ENCODE results near the gene KSR2. TPM values are rescaled to one million over a fixed set of nuclear protein-coding genes. Genes with fewer than 3 reads are reported as not detected.
"Not testable (repeated sequence)": the region's sequence is repeated elsewhere in the genome, so short reads cannot be mapped to it uniquely, and the experiment has no call there.

The KSR2 gene
- total RNA-seq, 1 donor, result under 0.01 TPM

DNA sequence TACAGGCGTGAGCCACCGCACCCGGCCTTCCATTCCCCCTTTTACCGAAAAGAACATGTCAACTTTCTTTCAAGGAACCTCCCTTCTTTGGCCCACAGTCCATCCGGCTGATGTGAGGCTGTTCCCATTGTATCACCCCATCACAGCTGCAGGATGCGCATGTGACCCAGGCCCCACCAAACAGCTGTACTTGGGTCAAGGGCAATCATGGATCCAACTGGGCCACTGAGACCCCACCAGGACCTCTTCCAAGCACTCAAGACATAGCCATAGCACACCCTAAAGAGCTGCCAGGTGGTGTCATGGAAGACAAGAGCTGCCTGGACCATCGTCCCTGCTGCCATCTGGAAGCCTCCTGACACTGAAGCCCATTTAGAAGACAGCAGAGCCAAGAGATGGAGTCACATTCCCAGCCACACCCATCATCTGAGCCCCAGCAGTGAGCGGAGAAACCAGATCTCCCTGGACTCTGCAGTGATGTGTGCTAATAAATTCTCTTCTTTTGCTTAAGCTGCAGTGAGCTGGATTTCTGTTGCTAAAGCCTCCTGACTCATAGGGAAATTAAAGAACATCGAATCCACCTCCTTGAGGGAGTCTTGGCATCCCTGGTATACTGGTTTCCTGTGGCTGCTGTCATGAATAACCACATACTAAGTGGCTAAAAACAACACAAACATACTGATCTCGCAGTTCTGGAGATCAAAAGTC lies 105.6 kb downstream of the KSR2 start:
- H3K4me3 ChIP-seq (ENCODE audit: low read depth, low read length), result no peak overlapping the region
- TF ChIP-seq, protein P1, sequence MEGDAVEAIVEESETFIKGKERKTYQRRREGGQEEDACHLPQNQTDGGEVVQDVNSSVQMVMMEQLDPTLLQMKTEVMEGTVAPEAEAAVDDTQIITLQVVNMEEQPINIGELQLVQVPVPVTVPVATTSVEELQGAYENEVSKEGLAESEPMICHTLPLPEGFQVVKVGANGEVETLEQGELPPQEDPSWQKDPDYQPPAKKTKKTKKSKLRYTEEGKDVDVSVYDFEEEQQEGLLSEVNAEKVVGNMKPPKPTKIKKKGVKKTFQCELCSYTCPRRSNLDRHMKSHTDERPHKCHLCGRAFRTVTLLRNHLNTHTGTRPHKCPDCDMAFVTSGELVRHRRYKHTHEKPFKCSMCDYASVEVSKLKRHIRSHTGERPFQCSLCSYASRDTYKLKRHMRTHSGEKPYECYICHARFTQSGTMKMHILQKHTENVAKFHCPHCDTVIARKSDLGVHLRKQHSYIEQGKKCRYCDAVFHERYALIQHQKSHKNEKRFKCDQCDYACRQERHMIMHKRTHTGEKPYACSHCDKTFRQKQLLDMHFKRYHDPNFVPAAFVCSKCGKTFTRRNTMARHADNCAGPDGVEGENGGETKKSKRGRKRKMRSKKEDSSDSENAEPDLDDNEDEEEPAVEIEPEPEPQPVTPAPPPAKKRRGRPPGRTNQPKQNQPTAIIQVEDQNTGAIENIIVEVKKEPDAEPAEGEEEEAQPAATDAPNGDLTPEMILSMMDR (IDR thresholded peaks at IDR 0.05; ENCODE audit: insufficient read depth, low read length), result no peak
- DNase-seq (ENCODE audit: low read depth), result no peak

DNA sequence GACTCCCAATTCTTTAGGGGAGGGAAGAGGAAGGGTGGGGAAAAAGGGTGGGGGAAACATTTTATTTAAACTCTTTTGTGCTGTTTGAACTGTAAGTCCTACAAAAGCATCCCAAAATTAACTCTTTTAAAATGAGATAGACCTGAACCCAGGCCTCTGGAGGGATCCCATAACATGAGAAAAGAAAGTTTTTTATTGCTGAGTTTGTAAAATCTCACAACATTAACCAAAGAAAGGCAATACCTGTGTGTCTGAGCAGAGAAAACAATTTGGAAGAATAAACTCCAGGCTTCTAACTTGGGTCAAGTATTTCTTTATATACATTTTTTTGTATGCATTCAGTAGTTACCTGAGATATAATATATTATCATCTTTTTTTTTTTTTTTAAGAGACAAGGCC lies 107.1 kb downstream of the KSR2 start:
- no peak overlapping the region for H3K4me3 ChIP-seq (ENCODE audit: low read depth, low read length)
- no peak for DNase-seq (ENCODE audit: low read depth)
- TF ChIP-seq, protein P1 (IDR thresholded peaks at IDR 0.05; ENCODE audit: insufficient read depth, low read length), result no peak

DNA sequence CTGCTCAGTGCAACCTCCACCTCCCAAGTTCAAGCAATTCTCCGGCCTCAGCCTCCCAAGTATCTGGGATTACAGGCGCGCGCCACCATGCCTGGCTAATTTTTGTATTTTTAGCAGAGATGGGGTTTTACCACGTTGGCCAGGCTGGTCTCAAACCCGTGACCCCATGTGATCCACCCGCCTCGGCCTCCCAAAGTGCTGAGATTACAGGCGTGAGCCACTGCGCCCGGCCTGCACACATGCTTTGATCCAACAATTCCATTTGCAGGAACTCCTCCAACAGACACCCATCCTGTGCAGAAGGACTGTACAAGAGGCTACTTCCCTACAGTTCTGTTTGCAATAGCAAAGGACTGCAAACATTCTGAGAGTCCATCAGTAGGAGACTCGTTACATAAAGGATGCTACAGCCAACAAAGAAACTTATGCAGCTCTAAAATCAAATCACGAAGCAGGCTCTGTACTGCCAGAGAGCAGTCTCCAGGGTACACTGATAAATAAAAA lies 108.0 kb downstream of the KSR2 start:
- not testable (repeated sequence) for H3K4me3 ChIP-seq (ENCODE audit: low read depth, low read length); DNase-seq (ENCODE audit: low read depth)

DNA sequence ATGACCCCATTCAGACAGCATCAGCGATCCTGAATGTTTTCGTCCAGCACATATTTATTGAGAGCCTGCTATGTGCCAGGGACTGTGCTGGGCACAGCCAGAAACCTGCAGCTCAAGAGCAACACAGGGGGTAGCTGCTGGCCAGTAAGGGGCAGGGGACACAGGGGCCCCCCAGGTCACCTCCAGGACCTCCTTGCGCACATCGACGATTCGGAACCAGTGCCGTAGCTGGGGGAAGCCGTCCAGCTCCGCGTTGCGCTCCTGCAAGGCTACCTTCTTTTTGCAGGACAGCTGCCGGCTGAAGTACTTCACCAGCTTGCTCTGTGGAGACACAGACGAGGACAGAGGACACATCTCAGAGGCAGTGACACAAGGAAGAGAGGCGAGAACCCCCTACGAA lies 108.7 kb downstream of the KSR2 start:
- H3K4me3 ChIP-seq (ENCODE audit: low read depth, low read length), result no peak overlapping the region
- TF ChIP-seq, protein P1 (IDR thresholded peaks at IDR 0.05; ENCODE audit: insufficient read depth, low read length), result no peak

DNA sequence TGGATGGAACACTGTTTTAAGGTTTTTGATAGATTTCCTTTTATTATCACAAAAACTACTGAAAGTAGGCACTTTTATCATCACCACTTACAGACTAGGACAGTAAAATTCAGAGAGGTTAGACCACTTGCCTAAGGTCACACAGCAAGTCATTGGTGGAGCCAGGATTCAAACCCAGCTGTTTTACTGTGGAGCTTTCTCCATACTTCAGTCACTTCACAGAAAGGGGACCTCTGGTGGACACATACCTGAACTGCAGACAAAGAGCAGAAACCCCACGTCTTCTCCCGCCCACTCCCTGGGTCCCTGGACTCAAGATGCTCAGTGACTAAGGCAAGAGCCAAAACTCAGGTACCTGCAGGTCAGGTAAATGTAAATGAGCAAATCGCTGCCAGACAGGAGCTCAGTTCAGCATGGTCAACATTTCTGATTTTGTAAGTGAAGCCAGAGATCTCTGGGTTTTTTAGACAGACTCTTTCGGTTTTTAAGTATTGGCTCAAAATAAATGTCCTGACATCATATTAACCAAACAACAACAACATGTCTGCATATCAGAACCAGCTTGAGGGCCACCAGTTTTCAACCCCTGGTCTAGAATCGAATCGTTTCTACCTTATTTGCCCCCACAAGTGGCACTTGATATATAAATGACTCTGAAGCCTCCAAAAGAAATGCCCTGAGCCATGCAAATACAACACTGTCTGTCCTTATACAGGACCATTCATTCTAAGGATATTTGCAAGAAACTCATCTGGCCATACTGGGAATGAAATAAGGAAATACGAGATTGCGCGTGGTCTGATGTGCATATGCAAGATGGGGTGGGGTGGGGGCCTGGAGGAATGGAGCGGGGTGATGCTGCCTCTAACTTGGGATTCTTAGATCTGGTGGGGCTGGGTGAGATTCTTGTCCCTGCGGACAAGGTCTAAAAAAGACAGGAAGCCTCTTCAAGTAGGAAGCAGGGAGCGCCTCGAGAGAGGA lies 110.9 kb downstream of the KSR2 start:
- DNase-seq (ENCODE audit: low read depth), result peak; percentile 43
- H3K4me3 ChIP-seq (ENCODE audit: low read depth, low read length), result no peak overlapping the region
- TF ChIP-seq, protein P1 (IDR thresholded peaks at IDR 0.05; ENCODE audit: insufficient read depth, low read length), result peak; percentile 71

More for the DNA sequence above, 108.7 kb downstream of the KSR2 start:
- DNase-seq (ENCODE audit: low read depth), result no peak

DNA sequence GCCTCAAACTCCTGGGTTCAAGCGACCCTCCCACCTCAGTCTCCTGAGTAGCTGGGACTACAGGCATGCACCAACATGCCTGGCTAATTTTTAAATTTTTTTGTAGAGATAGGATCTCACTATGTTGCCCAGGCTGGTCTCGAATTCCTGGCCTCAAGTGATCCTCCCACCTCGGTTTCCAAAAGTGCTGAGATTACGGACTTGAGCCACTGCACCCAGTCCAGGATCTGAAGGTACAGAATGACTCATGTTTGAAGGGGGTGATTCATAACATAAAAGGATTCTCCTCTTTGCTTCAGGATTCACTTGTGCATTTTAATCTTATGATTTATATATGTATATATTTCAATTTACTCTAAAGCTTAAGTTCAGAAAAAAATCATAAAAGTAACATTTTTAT lies 111.7 kb downstream of the KSR2 start:
- H3K4me3 ChIP-seq (ENCODE audit: low read depth, low read length); DNase-seq (ENCODE audit: low read depth): not testable (repeated sequence)

DNA sequence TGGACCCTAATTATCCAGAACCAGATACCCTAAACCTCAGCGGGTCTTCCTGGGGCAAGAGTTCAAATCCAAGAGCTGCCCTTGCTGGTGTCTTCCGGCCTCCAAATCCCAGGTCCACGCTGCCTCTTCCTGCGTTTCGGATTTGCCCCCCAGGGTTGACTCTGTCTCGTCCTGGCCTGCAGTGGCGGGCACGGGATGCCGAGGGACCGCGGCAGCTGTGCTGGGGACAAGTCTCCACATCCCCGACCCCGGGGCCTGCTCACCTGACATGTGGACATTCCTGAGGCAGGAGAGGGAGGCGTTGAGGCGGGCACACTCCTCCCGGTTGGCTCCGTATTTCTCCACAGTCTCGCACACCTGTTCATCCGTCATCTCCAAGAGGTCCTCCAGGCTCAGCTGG lies 113.6 kb downstream of the KSR2 start:
- no peak overlapping the region for H3K4me3 ChIP-seq (ENCODE audit: low read depth, low read length)
- no peak for DNase-seq (ENCODE audit: low read depth)
- TF ChIP-seq, protein P1 (IDR thresholded peaks at IDR 0.05; ENCODE audit: insufficient read depth, low read length), result no peak
